HG03139 (cell line): Measurements from ENCODE around the gene HACD3.
"Not testable (repeated sequence)": the region's sequence is repeated elsewhere in the genome, so short reads cannot be mapped to it uniquely, and the experiment has no call there.

Source experiments
- ATAC-seq: cut with Tn5 transposase; IDR thresholded peaks from one replicate; pipeline ENCODE4 v1.9.1; 2021; ENCODE audit not compliant: unreplicated experiment

Gene HACD3

GRCh38 chr15:65549288-65549687, 19.0 kb downstream of the HACD3 start:
- ATAC-seq, result not testable (repeated sequence)

GRCh38 chr15:65550681-65551098, 20.4 kb downstream of the HACD3 start:
- ATAC-seq, result no peak

- no peak for ATAC-seq
These were observed 20.9 kb downstream of the HACD3 start for GRCh38 chr15:65551183-65551582.

GRCh38 chr15:65552851-65553250, 22.6 kb downstream of the HACD3 start:
- ATAC-seq, result not testable (repeated sequence)

GRCh38 chr15:65553691-65554090, 23.4 kb downstream of the HACD3 start:
- ATAC-seq, result no peak

- no peak for ATAC-seq
These were observed 26.4 kb downstream of the HACD3 start for GRCh38 chr15:65556622-65557021.

- no peak for ATAC-seq
These were observed 28.1 kb downstream of the HACD3 start for GRCh38 chr15:65558336-65558735.

GRCh38 chr15:65558997-65559760, 28.9 kb downstream of the HACD3 start:
- ATAC-seq, result no peak

GRCh38 chr15:65559941-65560340, 29.7 kb downstream of the HACD3 start:
- ATAC-seq, result no peak

- ATAC-seq, result no peak
These were observed 31.7 kb downstream of the HACD3 start for GRCh38 chr15:65561934-65562333.

GRCh38 chr15:65569728-65570127, 39.5 kb downstream of the HACD3 start:
- no peak for ATAC-seq

- no peak for ATAC-seq
These were observed 41.7 kb downstream of the HACD3 start for GRCh38 chr15:65571971-65572370.

- no peak for ATAC-seq
These were observed 46.4 kb downstream of the HACD3 start for GRCh38 chr15:65576664-65577063.

GRCh38 chr15:65577129-65577996, 47.1 kb downstream of the HACD3 start:
- ATAC-seq, result no peak

- ATAC-seq, result no peak
These were observed 48.9 kb downstream of the HACD3 start for GRCh38 chr15:65578904-65579728.

- ATAC-seq, result no peak
These were observed 49.5 kb downstream of the HACD3 start for GRCh38 chr15:65579762-65580161.

- no peak for ATAC-seq
These were observed 50.0 kb downstream of the HACD3 start for GRCh38 chr15:65580287-65580686.

- ATAC-seq, result no peak
These were observed 53.4 kb downstream of the HACD3 start for GRCh38 chr15:65583701-65584100.

- no peak for ATAC-seq
These were observed 54.0 kb downstream of the HACD3 start for GRCh38 chr15:65584241-65584640.

GRCh38 chr15:65587094-65587493, 56.8 kb downstream of the HACD3 start:
- ATAC-seq, result no peak

GRCh38 chr15:65595960-65596359, 65.7 kb downstream of the HACD3 start:
- ATAC-seq, result no peak
